Smooth muscle cell (in vitro differentiated cells): ENCODE measurements around the gene SYT17. TPM values are rescaled to one million over a fixed set of nuclear protein-coding genes. Genes with fewer than 3 reads are reported as not detected.

Experiments used
- DNase-seq: peaks from one replicate; lab custom pipeline; 2025; ENCODE audit not compliant: unreplicated experiment; lab: John Stamatoyannopoulos, UW
- H2AFZ ChIP-seq: fragments of 200-600 bp; sonication (generic); 2 replicates; pipeline ENCODE4 v1.6.0; 2016; ENCODE audit warnings: antibody characterized with exemption, low read depth, mild to moderate bottlenecking
- H3F3A ChIP-seq: fragments of 200-600 bp; sonication (generic); 2 replicates; pipeline ENCODE4 v1.6.0; 2017; ENCODE audit warnings: antibody characterized with exemption, low read depth
- H3K27ac ChIP-seq: fragments of 200-600 bp; sonication (generic); 2 replicates; pipeline ENCODE4 v1.5.1; 2016; ENCODE audit warnings: low read depth, mild to moderate bottlenecking
- H3K27me3 ChIP-seq: fragments of 200-600 bp; sonication (generic); 2 replicates; pipeline ENCODE4 v1.6.1; 2016; ENCODE audit warnings: low read depth, mild to moderate bottlenecking
- H3K36me3 ChIP-seq: fragments of 200-600 bp; sonication (generic); 2 replicates; pipeline ENCODE4 v1.5.1; 2016; ENCODE audit warnings: low read depth
- H3K4me1 ChIP-seq: fragments of 200-600 bp; sonication (generic); 2 replicates; pipeline ENCODE4 v1.5.1; 2016; ENCODE audit warnings: low read depth
- H3K4me2 ChIP-seq: fragments of 200-600 bp; sonication (generic); 2 replicates; pipeline ENCODE4 v1.6.0; 2016; ENCODE audit warnings: mild to moderate bottlenecking
- H3K4me3 ChIP-seq: fragments of 200-600 bp; sonication (generic); 2 replicates; pipeline ENCODE4 v1.5.1; 2016; ENCODE audit warnings: mild to moderate bottlenecking
- H3K79me2 ChIP-seq: fragments of 200-600 bp; sonication (generic); 2 replicates; pipeline ENCODE4 v1.6.0; 2016; ENCODE audit warnings: low read depth, mild to moderate bottlenecking
- H3K9ac ChIP-seq: fragments of 200-600 bp; sonication (generic); 2 replicates; pipeline ENCODE4 v1.6.0; 2016; ENCODE audit warnings: low read depth
- H3K9me3 ChIP-seq: fragments of 200-600 bp; sonication (generic); replicated peaks from 2 replicates; pipeline ENCODE4 v1.5.1; 2016; ENCODE audit warnings: low read depth
- H4K20me1 ChIP-seq: fragments of 200-600 bp; sonication (generic); 2 replicates; pipeline ENCODE4 v1.6.0; 2016; ENCODE audit warnings: low read depth
- WGBS: methylation state at CpG from one replicate; pipeline ENCODE4 v1.1.7; 2016; ENCODE audit warnings: low lambda C conversion rate; 5-methylcytosine and 5-hydroxymethylcytosine counted together
- polyA plus RNA-seq: library from polyadenylated mRNA; unstranded; fragments of >200 nt; fragmentation: Nextera tagmentation; extraction: Ambion mirVana; gene quantifications from 2 replicates; pipeline ENCODE4 v1.2.1, GENCODE V29; 2016
- total RNA-seq: library from RNA; depleted of rRNA; stranded (reverse); fragments of >200 nt; gene quantifications from 2 replicates; pipeline ENCODE4 v1.2.3, GENCODE V29; 2014
- TF ChIP-seq, protein P1 (sequence below): fragments of 200-600 bp; sonication (generic); IDR thresholded peaks from 2 replicates; pipeline ENCODE4 v1.5.1; 2017; ENCODE audit warnings: borderline replicate concordance, mild to moderate bottlenecking, antibody characterized with exemption; ENCODE audit not compliant: insufficient read depth, poor library complexity, severe bottlenecking

Gene SYT17
- total and polyA plus RNA-seq, 2 experiments from 2014 or later = 2.0 to 3.9 TPM

DNA sequence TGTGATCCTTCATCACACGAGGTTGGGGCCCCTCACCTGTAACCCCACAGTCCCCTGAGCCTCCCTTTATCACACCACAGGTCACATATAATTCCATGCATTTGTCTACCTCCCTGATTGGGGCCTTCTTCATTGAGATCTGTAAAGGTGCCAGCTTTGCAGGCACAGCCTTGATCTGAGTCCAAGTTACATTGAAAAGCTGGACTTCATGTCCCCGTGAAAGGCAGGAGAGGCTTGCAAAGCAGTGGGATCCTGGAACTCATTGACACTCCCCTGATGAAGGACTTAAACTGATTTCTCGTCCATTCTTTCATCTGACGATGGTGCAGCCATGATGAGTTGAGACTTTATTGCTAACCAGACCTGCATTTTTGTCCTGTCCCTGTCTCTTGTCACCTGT is 3.8 kb upstream of the SYT17 start:
- Histone ChIP-seq H3K27ac (no peak overlapping the region), H4K20me1 (no peaks in the 10 kb centered on the region), H3K4me3 (no peak overlapping the region), H3F3A (no peaks in the 10 kb centered on the region), H2AFZ (no peak overlapping the region), H3K4me2 (no peak overlapping the region), H3K36me3 (no peaks in the 10 kb centered on the region), H3K79me2 (no peaks in the 10 kb centered on the region), H3K4me1 (peaks cover 8% of the 10 kb centered on the region), H3K9me3 (no peaks in the 10 kb centered on the region), H3K9ac (no peak overlapping the region), H3K27me3 (no peaks in the 10 kb centered on the region)
- WGBS = 86% methylated on average over 4 of the region's 4 CpGs
- TF ChIP-seq, protein P1, sequence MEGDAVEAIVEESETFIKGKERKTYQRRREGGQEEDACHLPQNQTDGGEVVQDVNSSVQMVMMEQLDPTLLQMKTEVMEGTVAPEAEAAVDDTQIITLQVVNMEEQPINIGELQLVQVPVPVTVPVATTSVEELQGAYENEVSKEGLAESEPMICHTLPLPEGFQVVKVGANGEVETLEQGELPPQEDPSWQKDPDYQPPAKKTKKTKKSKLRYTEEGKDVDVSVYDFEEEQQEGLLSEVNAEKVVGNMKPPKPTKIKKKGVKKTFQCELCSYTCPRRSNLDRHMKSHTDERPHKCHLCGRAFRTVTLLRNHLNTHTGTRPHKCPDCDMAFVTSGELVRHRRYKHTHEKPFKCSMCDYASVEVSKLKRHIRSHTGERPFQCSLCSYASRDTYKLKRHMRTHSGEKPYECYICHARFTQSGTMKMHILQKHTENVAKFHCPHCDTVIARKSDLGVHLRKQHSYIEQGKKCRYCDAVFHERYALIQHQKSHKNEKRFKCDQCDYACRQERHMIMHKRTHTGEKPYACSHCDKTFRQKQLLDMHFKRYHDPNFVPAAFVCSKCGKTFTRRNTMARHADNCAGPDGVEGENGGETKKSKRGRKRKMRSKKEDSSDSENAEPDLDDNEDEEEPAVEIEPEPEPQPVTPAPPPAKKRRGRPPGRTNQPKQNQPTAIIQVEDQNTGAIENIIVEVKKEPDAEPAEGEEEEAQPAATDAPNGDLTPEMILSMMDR = no peak
- DNase-seq = no peak

DNA sequence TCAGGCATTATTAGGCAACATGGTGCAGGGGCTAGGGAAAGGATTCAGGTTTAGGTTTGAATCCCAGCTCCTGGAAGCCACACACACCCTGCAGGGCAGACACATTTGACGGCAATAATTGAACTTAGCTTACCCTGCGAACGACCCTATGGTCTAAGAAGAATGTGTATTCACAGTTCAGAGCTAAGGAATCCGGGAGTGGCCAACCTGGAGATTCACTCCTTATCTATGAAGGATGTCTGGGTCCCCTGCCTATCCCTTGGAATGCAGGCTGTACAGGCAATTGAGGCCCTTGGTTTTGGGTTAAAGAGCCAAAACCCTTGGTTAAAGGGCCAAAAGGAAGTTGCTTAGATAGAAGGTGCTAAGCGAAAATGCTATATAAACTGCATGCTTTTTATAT is 2.9 kb upstream of the SYT17 start:
- H4K20me1 ChIP-seq = no peaks in the 10 kb centered on the region
- no peak overlapping the region for H3K9ac ChIP-seq
- H3K27me3 ChIP-seq = no peaks in the 10 kb centered on the region
- no peak overlapping the region for H3K27ac ChIP-seq
- no peak for DNase-seq
- H3K79me2 ChIP-seq = no peaks in the 10 kb centered on the region
- no peaks in the 10 kb centered on the region for H3K36me3 ChIP-seq
- H3K9me3 ChIP-seq = no peaks in the 10 kb centered on the region
- H3K4me1 ChIP-seq = peaks cover 8% of the 10 kb centered on the region
- H2AFZ ChIP-seq = no peak overlapping the region
- no peak overlapping the region for H3K4me3 ChIP-seq
- H3F3A ChIP-seq = no peaks in the 10 kb centered on the region
- H3K4me2 ChIP-seq = no peak overlapping the region
- TF ChIP-seq, protein P1 = no peak
- 47% methylated on average over 5 of the region's 5 CpGs for WGBS

GRCh38 chr16:19166500-19166899 is 1.5 kb upstream of the SYT17 start:
- DNase-seq = no peak
- TF ChIP-seq, protein P1 = no peak
- H3K4me3 ChIP-seq = no peak overlapping the region
- no peaks in the 10 kb centered on the region for H3K27me3 ChIP-seq
- H3K4me1 ChIP-seq = peaks cover 8% of the 10 kb centered on the region
- H3K4me2 ChIP-seq = no peak overlapping the region
- H3K9ac ChIP-seq = no peak overlapping the region
- H2AFZ ChIP-seq = no peak overlapping the region
- WGBS = 83% methylated on average over 2 of the region's 2 CpGs
- H3K27ac ChIP-seq = no peak overlapping the region
- no peaks in the 10 kb centered on the region for H3F3A ChIP-seq
- H3K9me3 ChIP-seq = no peaks in the 10 kb centered on the region
- H4K20me1 ChIP-seq = no peaks in the 10 kb centered on the region
- no peaks in the 10 kb centered on the region for H3K79me2 ChIP-seq
- H3K36me3 ChIP-seq = no peaks in the 10 kb centered on the region

- Histone ChIP-seq H3F3A (no peaks in the 10 kb centered on the region), H3K4me1 (peaks cover 8% of the 10 kb centered on the region), H3K27ac (no peak overlapping the region), H3K79me2 (no peaks in the 10 kb centered on the region), H3K36me3 (no peaks in the 10 kb centered on the region), H3K9ac (no peak overlapping the region), H2AFZ (peak overlapping the region; percentile 86), H3K9me3 (no peaks in the 10 kb centered on the region), H3K4me3 (peak overlapping the region; percentile 70), H3K4me2 (peak overlapping the region; percentile 97), H4K20me1 (no peaks in the 10 kb centered on the region), H3K27me3 (no peaks in the 10 kb centered on the region)
- under 1% methylated on average over 42 of the region's 68 CpGs for WGBS
- DNase-seq = no peak
- TF ChIP-seq, protein P1 = no peak
Measured at GRCh38 chr16:19168371-19169081, 486 bp downstream of the SYT17 start.
